SK-N-MC (cell line): ENCODE data around the gene LRRFIP1.

Source experiments
- EZH2 ChIP-seq: fragments of 200-600 bp; sonication (generic); IDR thresholded peaks from one replicate; pipeline ENCODE4 v1.6.1; 2017; ENCODE audit warnings: antibody characterized with exemption
- FOXP2 ChIP-seq: optimal IDR thresholded peaks from 2 replicates; pipeline ENCODE3; 2011; ENCODE audit warnings: mild to moderate bottlenecking, moderate library complexity; ENCODE audit not compliant: insufficient read depth; ENCODE audit errors: extremely low read length, control extremely low read depth
- POLR2AphosphoS5 ChIP-seq: IDR thresholded peaks from 2 replicates; pipeline ENCODE4 v1.6.1; 2012; ENCODE audit warnings: mild to moderate bottlenecking, low read depth, low read length, borderline replicate concordance

- no peak for TF ChIP-seq EZH2
- no peak for TF ChIP-seq POLR2AphosphoS5
- TF ChIP-seq FOXP2, result no peak
Observed at GRCh38 chr2:237652854-237653253, 25.5 kb downstream of the LRRFIP1 start.
